MCF 10A (cell line): ENCODE results near the gene KIAA1755. TPM values are rescaled to one million over a fixed set of nuclear protein-coding genes. Genes with fewer than 3 reads are reported as not detected.

Experiments used
- BruUV-seq: library from RNA; stranded (reverse); fragments of 400-500 nt; replicated peaks from 2 replicates; lab custom pipeline; 2021; lab: Mats Ljungman, UMichigan
- CTCF ChIA-PET: fragments of 300-600 bp; sonication (Branson Sonifier 250); formaldehyde crosslinking; extraction: SDS; loops from one replicate; lab custom pipeline; 2021; ENCODE audit warnings: antibody characterized with exemption, inconsistent platforms; lab: Yijun Ruan, JAX
- POLR2A ChIA-PET: fragments of 300-600, 350-650 bp; sonication (Branson Sonifier 250); formaldehyde crosslinking; extraction: SDS; loops from one replicate; lab custom pipeline; 2020; ENCODE audit warnings: antibody characterized with exemption, inconsistent platforms; lab: Yijun Ruan, JAX
- DNase-seq: peaks from one replicate; pipeline ENCODE4 v3.0.0-alpha.2; 2018; ENCODE audit not compliant: unreplicated experiment
- H3K27ac Mint-ChIP-seq: one replicate; pipeline ENCODE4 v1.8.0; 2022; ENCODE audit warnings: mild to moderate bottlenecking, low read depth, mixed read lengths; ENCODE audit not compliant: unreplicated experiment
- H3K27me3 Mint-ChIP-seq: one replicate; pipeline ENCODE4 v1.8.0; 2022; ENCODE audit warnings: mixed read lengths; ENCODE audit not compliant: insufficient read depth, unreplicated experiment
- H3K36me3 Mint-ChIP-seq: one replicate; pipeline ENCODE4 v1.8.0; 2022; ENCODE audit warnings: mild to moderate bottlenecking, moderate library complexity, mixed read lengths; ENCODE audit not compliant: insufficient read depth, unreplicated experiment
- H3K4me1 Mint-ChIP-seq: one replicate; pipeline ENCODE4 v1.8.0; 2022; ENCODE audit warnings: mixed read lengths; ENCODE audit not compliant: insufficient read depth, unreplicated experiment
- H3K4me3 Mint-ChIP-seq: one replicate; pipeline ENCODE4 v1.8.0; 2022; ENCODE audit warnings: mild to moderate bottlenecking, moderate library complexity, mixed read lengths; ENCODE audit not compliant: unreplicated experiment
- H3K9me3 Mint-ChIP-seq: one replicate; pipeline ENCODE4 v1.8.0; 2022; ENCODE audit warnings: mixed read lengths; ENCODE audit not compliant: unreplicated experiment
- intact Hi-C: fragments of 100-400 bp; cut with micrococcal nuclease; formaldehyde crosslinking; loops from 2 replicates; pipeline ENCODE4 v1.14.1; 2022
- total RNA-seq: library from RNA; stranded (reverse); gene quantifications from 2 replicates; pipeline ENCODE4 v1.2.3, GENCODE V29; 2022
- TF ChIP-seq, protein P1 (sequence below): fragments of 200-600 bp; IDR thresholded peaks from one replicate; pipeline ENCODE4 v1.8.0; 2022; ENCODE audit warnings: antibody characterized with exemption, mild to moderate bottlenecking; ENCODE audit not compliant: unreplicated experiment

The KIAA1755 gene
- total RNA-seq, 1 experiment from 2014 or later, result not detected

DNA sequence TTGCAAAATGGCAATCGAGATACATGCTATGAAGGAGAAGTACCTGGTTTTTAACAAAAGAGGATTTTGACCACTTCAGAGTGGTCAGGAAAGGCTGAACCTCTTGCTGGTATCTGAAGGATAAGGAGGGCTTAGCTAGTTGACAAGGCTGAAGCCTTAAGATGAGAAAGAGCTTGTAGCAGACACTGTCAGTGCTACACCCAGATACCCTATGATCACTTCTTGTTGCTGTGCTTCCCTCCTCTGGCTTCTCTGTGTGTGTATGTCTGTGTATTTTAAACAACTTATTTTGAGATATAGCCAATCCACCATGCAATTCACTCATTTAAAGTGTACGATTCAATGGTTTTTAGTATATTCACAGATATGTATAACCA lies 56.6 kb downstream of the KIAA1755 start:
- TF ChIP-seq, protein P1, sequence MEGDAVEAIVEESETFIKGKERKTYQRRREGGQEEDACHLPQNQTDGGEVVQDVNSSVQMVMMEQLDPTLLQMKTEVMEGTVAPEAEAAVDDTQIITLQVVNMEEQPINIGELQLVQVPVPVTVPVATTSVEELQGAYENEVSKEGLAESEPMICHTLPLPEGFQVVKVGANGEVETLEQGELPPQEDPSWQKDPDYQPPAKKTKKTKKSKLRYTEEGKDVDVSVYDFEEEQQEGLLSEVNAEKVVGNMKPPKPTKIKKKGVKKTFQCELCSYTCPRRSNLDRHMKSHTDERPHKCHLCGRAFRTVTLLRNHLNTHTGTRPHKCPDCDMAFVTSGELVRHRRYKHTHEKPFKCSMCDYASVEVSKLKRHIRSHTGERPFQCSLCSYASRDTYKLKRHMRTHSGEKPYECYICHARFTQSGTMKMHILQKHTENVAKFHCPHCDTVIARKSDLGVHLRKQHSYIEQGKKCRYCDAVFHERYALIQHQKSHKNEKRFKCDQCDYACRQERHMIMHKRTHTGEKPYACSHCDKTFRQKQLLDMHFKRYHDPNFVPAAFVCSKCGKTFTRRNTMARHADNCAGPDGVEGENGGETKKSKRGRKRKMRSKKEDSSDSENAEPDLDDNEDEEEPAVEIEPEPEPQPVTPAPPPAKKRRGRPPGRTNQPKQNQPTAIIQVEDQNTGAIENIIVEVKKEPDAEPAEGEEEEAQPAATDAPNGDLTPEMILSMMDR, result no peak
- Mint-ChIP-seq H3K4me3 (no peak overlapping the region), H3K27ac (no peak overlapping the region), H3K27me3 (no peaks in the 10 kb centered on the region), H3K9me3 (peaks cover 7% of the 10 kb centered on the region), H3K36me3 (no peaks in the 10 kb centered on the region), H3K4me1 (peaks cover 6% of the 10 kb centered on the region)
- intact Hi-C loops, result no loop called here
- POLR2A ChIA-PET, result no interaction called here
- no TSS peak for BruUV-seq
- DNase-seq, result no peak
- CTCF ChIA-PET, result interaction anchor here (0.6 to 11.8 kb wide), 2 partner anchors 15 to 130 kb away, joined by 3 to 198 read pairs; no protein-coding TSS in a partner anchor

DNA sequence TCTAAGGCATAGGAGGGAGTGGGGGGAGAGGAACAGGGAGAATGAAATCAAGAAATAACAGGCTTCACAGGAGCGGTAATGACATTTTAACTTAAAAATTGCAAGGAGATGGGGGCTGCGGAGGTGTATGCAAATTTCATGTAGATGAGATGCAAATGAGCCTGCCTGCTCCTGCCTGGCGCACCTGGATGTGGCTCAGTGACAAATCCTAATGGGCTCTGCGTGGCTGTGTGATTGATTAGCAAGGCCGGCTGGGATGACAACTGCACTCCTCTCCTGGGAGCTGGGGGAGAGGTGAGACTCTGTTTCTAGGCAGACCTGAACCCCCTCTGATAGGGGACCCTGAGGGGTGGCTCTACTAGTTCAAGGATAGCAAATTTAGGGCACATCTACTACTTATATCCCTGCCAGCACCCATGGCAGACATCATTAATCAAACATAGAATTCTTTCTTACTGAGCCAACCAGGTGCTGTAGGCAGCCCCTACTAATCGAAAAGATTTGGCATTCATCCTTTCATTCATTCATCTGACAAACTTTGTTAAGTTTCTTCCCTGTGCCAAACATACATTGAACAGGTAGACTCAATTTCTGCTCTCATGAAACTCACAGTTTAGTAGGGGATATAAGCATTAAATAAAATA lies 57.1 kb downstream of the KIAA1755 start:
- no peak overlapping the region for H3K4me3 Mint-ChIP-seq
- no peaks in the 10 kb centered on the region for H3K36me3 Mint-ChIP-seq
- H3K27ac Mint-ChIP-seq, result no peak overlapping the region
- H3K9me3 Mint-ChIP-seq, result peaks cover 7% of the 10 kb centered on the region
- ChIA-PET CTCF (interaction anchor here (1.0 to 11.8 kb wide), 2 partner anchors 16 to 40 kb away, joined by 3 to 198 read pairs; no protein-coding TSS in a partner anchor), POLR2A (no interaction called here)
- TF ChIP-seq, protein P1, result no peak
- no peaks in the 10 kb centered on the region for H3K27me3 Mint-ChIP-seq
- BruUV-seq, result no TSS peak
- H3K4me1 Mint-ChIP-seq, result peaks cover 11% of the 10 kb centered on the region
- no peak for DNase-seq
- intact Hi-C loops, result no loop called here

DNA sequence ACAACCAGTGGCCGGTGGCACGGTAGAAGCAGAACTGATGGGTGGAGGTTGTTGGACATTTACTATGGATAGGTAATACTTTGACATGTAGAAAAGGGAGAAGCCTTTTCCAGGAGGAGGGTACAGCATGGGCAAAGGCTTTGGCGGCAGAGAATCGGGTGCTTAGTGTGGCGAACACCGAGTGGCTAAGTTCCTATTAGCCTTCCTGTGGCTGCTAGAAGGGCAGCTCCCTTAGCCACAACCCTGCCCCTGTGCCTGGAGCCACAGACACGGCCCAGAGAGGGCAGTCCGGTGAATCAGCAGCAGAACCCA lies 57.6 kb downstream of the KIAA1755 start:
- peaks cover 16% of the 10 kb centered on the region for H3K4me1 Mint-ChIP-seq
- ChIA-PET CTCF (interaction anchor here (1.0 to 11.8 kb wide), 4 partner anchors 8 to 110 kb away, joined by 3 to 198 read pairs (median 8); no protein-coding TSS in a partner anchor), POLR2A (interaction anchor here (2.4 kb wide), 1 partner anchor 93 kb away, joined by 7 read pairs; no protein-coding TSS in a partner anchor)
- BruUV-seq, result no TSS peak
- H3K9me3 Mint-ChIP-seq, result peaks cover 7% of the 10 kb centered on the region
- H3K27me3 Mint-ChIP-seq, result no peaks in the 10 kb centered on the region
- DNase-seq, result no peak
- H3K4me3 Mint-ChIP-seq, result no peak overlapping the region
- TF ChIP-seq, protein P1, result no peak
- intact Hi-C loops, result no loop called here
- H3K36me3 Mint-ChIP-seq, result no peaks in the 10 kb centered on the region
- H3K27ac Mint-ChIP-seq, result no peak overlapping the region

DNA sequence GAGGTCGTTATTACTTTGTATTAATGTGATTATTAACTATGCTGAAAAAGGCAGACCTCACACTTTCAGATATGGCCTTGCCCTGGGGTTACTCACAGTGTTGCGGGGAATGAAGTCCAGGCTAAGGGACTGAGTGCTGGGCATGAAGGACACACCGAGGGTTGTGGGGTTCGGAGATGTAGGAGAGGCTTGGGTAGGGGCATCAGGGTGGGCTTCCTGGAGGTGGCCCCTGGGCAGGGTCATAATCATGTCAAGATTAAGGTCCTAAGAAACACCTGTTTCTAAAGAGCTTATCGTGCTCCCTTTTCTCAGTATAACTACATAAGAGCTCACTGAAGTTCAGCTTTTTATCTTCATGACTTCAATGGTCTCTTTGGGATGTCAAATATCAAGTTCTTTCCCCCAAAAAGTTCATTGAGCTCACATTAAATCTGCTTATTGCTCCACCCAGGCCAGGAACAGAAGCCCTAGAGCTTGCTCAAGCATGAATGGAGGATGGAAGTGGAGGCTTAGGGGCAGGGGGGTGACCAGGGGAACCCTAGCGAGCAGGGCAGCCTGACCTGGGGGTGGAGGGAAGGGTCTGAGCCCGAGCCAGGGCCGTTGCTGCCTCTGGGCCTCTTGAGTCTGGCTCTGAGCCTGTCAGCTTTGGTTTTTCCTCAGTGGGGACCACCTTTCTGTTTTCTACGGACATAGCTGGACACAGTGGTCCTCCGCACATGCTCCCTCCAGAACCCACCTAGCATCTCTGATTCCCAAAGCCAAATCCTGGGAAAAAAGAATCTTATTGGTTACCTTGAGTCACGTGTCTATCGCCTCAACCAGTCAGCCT lies 58.2 kb downstream of the KIAA1755 start:
- DNase-seq, result no peak
- Mint-ChIP-seq H3K36me3 (no peaks in the 10 kb centered on the region), H3K4me3 (no peak overlapping the region), H3K4me1 (peaks cover 18% of the 10 kb centered on the region), H3K27me3 (no peaks in the 10 kb centered on the region), H3K27ac (no peak overlapping the region), H3K9me3 (peaks cover 7% of the 10 kb centered on the region)
- POLR2A ChIA-PET, result interaction anchor here (0.6 to 2.4 kb wide), 6 partner anchors 10 to 139 kb away, joined by 3 to 12 read pairs (median 5); no protein-coding TSS in a partner anchor
- CTCF ChIA-PET, result interaction anchor here (0.7 to 11.8 kb wide), 6 partner anchors 8 to 135 kb away, joined by 3 to 198 read pairs (median 8); no protein-coding TSS in a partner anchor
- intact Hi-C loops, result no loop called here
- BruUV-seq, result no TSS peak
- TF ChIP-seq, protein P1, result no peak
